H7 (cell line): Measurements from ENCODE around the gene NPHS1. TPM values are rescaled to one million over a fixed set of nuclear protein-coding genes. Genes with fewer than 3 reads are reported as not detected.

ENCODE experiments used
- DNase-seq: peaks from one replicate; pipeline ENCODE4 v3.0.0; 2012
- H3K27me3 ChIP-seq: 2 replicates; pipeline ENCODE4 v1.6.0; 2011; ENCODE audit warnings: mild to moderate bottlenecking, low read length; ENCODE audit not compliant: control insufficient read depth, insufficient read depth
- H3K36me3 ChIP-seq: replicated peaks from 2 replicates; pipeline ENCODE4 v1.5.1; 2011; ENCODE audit warnings: low read length; ENCODE audit not compliant: control insufficient read depth, insufficient read depth
- H3K4me3 ChIP-seq: 2 replicates; pipeline ENCODE4 v1.5.1; 2011; ENCODE audit warnings: low read depth, mild to moderate bottlenecking, control low read depth, low read length, moderate library complexity; ENCODE audit not compliant: insufficient read depth
- total RNA-seq: library from RNA; depleted of rRNA; stranded (reverse); fragments of >200 nt; shearing (Covaris generic); gene quantifications from 2 replicates; pipeline ENCODE4 v1.2.3, GENCODE V29; 2014; rRNA removed

The NPHS1 gene
- total RNA-seq, 1 experiment from 2014 or later = not detected

GRCh38 chr19:35784503-35785338 is 67.6 kb downstream of the NPHS1 start:
- H3K27me3 ChIP-seq = peaks cover 1% of the 10 kb centered on the region; the same call in 1 of the 2 replicates
- H3K4me3 ChIP-seq = peak overlapping the region; percentile 50
- peak; percentile 98 for DNase-seq

GRCh38 chr19:35783469-35784434 is 68.6 kb downstream of the NPHS1 start:
- Histone ChIP-seq H3K4me3 (peak overlapping the region; percentile 48), H3K36me3 (no peaks in the 10 kb centered on the region), H3K27me3 (peaks cover 1% of the 10 kb centered on the region; the same call in 1 of the 2 replicates)
- peak; percentile 88 for DNase-seq

More at GRCh38 chr19:35784503-35785338, 67.6 kb downstream of the NPHS1 start:
- no peaks in the 10 kb centered on the region for H3K36me3 ChIP-seq

- no peak overlapping the region for H3K4me3 ChIP-seq
- peaks cover 4% of the 10 kb centered on the region for H3K27me3 ChIP-seq
- H3K36me3 ChIP-seq = no peaks in the 10 kb centered on the region
- no peak for DNase-seq
Observed at GRCh38 chr19:35782589-35782988, 69.7 kb downstream of the NPHS1 start.

- Histone ChIP-seq H3K36me3 (no peaks in the 10 kb centered on the region), H3K27me3 (peaks cover 14% of the 10 kb centered on the region), H3K4me3 (no peak overlapping the region)
- peak; percentile 89 for DNase-seq
Observed at GRCh38 chr19:35781650-35782049, 70.7 kb downstream of the NPHS1 start.

- Histone ChIP-seq H3K27me3 (peaks cover 19% of the 10 kb centered on the region), H3K36me3 (no peaks in the 10 kb centered on the region)
Observed at GRCh38 chr19:35780717-35781116, 71.6 kb downstream of the NPHS1 start.

GRCh38 chr19:35780058-35780457 is 72.2 kb downstream of the NPHS1 start:
- DNase-seq = no peak
- peaks cover 19% of the 10 kb centered on the region for H3K27me3 ChIP-seq
- no peaks in the 10 kb centered on the region for H3K36me3 ChIP-seq
- no peak overlapping the region for H3K4me3 ChIP-seq

More at GRCh38 chr19:35780717-35781116, 71.6 kb downstream of the NPHS1 start:
- DNase-seq = no peak
- no peak overlapping the region for H3K4me3 ChIP-seq

- no peaks in the 10 kb centered on the region for H3K36me3 ChIP-seq
- peaks cover 17% of the 10 kb centered on the region for H3K27me3 ChIP-seq
- no peak for DNase-seq
- no peak overlapping the region for H3K4me3 ChIP-seq
Observed at GRCh38 chr19:35779033-35779432, 73.3 kb downstream of the NPHS1 start.

- H3K27me3 ChIP-seq = peaks cover 17% of the 10 kb centered on the region
- DNase-seq = no peak
- H3K36me3 ChIP-seq = no peaks in the 10 kb centered on the region
- H3K4me3 ChIP-seq = no peak overlapping the region
Observed at GRCh38 chr19:35777961-35778360, 74.3 kb downstream of the NPHS1 start.

- Histone ChIP-seq H3K36me3 (no peaks in the 10 kb centered on the region), H3K27me3 (peaks cover 17% of the 10 kb centered on the region), H3K4me3 (no peak overlapping the region)
- DNase-seq = peak; percentile 85
Observed at GRCh38 chr19:35777086-35777841, 75.0 kb downstream of the NPHS1 start.

- DNase-seq = no peak
- peak overlapping the region; percentile 64 for H3K4me3 ChIP-seq
- H3K36me3 ChIP-seq = no peaks in the 10 kb centered on the region
- peaks cover 17% of the 10 kb centered on the region for H3K27me3 ChIP-seq
Observed at GRCh38 chr19:35776102-35776788, 76.1 kb downstream of the NPHS1 start.

Other genes starting within 250 kb of the NPHS1 start
- 25.6 and 27.4 TPM in 2 replicates for gene HAUS5, start 239.8 kb downstream of the NPHS1 start, total RNA-seq
- 75.0 and 81.4 TPM in 2 replicates for gene RBM42, start 223.5 kb downstream of the NPHS1 start, total RNA-seq
- 0.35 and 0.81 TPM in 2 replicates for gene ETV2, start 210.8 kb downstream of the NPHS1 start, total RNA-seq
- 500 and 605 TPM in 2 replicates for gene COX6B1, start 204.2 kb downstream of the NPHS1 start, total RNA-seq
- 0.14 and 0.74 TPM in 2 replicates for gene UPK1A, start 186.0 kb downstream of the NPHS1 start, total RNA-seq
- not detected in 2 replicates for gene ZBTB32, start 147.9 kb downstream of the NPHS1 start, total RNA-seq
- gene KMT2B, start 134.5 kb downstream of the NPHS1 start, total RNA-seq = 12.9 and 16.3 TPM in 2 replicates
- gene IGFLR1, start 110.1 kb downstream of the NPHS1 start, total RNA-seq = 11.5 and 15.2 TPM in 2 replicates
- 11.6 and 13.4 TPM in 2 replicates for gene U2AF1L4, start 107.1 kb downstream of the NPHS1 start, total RNA-seq
- 53.2 and 58.6 TPM in 2 replicates for gene PSENEN, start 106.9 kb downstream of the NPHS1 start, total RNA-seq
- gene LIN37, start 103.9 kb downstream of the NPHS1 start, total RNA-seq = 5.0 and 17.2 TPM in 2 replicates
- gene HSPB6, start 95.5 kb downstream of the NPHS1 start, total RNA-seq = 0.48 and 1.4 TPM in 2 replicates
- gene PROSER3, start 94.3 kb downstream of the NPHS1 start, total RNA-seq = 6.8 and 14.0 TPM in 2 replicates
- 3.7 and 6.4 TPM in 2 replicates for gene ARHGAP33, start 76.9 kb downstream of the NPHS1 start, total RNA-seq
- not detected in 2 replicates for gene PRODH2, start 39.7 kb downstream of the NPHS1 start, total RNA-seq
- 0.55 and 0.92 TPM in 2 replicates for gene KIRREL2, start 4.4 kb upstream of the NPHS1 start, total RNA-seq
- gene APLP1, start 16.1 kb upstream of the NPHS1 start, total RNA-seq = 18.3 and 19.3 TPM in 2 replicates
- 6.8 and 7.5 TPM in 2 replicates for gene NFKBID, start 48.0 kb upstream of the NPHS1 start, total RNA-seq
- gene HCST, start 50.0 kb upstream of the NPHS1 start, total RNA-seq = 2.4 and 2.8 TPM in 2 replicates
- gene TYROBP, start 55.8 kb upstream of the NPHS1 start, total RNA-seq = not detected in 2 replicates
- gene LRFN3, start 83.9 kb upstream of the NPHS1 start, total RNA-seq = 9.9 and 13.4 TPM in 2 replicates
- gene SDHAF1, start 142.7 kb upstream of the NPHS1 start, total RNA-seq = 32.9 and 41.9 TPM in 2 replicates
- gene SYNE4, start 156.3 kb upstream of the NPHS1 start, total RNA-seq = 14.4 and 27.0 TPM in 2 replicates
- gene ALKBH6, start 161.7 kb upstream of the NPHS1 start, total RNA-seq = 21.9 and 25.5 TPM in 2 replicates
- 1.5 and 8.0 TPM in 2 replicates for gene CLIP3, start 180.4 kb upstream of the NPHS1 start, total RNA-seq
- 2.9 and 5.4 TPM in 2 replicates for gene THAP8, start 201.8 kb upstream of the NPHS1 start, total RNA-seq
- 27.0 and 35.1 TPM in 2 replicates for gene WDR62, start 202.4 kb upstream of the NPHS1 start, total RNA-seq